GM18519 (cell line): ENCODE data around the gene STK16.
"Not testable (repeated sequence)": the region's sequence is repeated elsewhere in the genome, so short reads cannot be mapped to it uniquely, and the experiment has no call there.

Experiments
- ATAC-seq: cut with Tn5 transposase; IDR thresholded peaks from one replicate; pipeline ENCODE4 v1.9.1; 2021; ENCODE audit warnings: mild to moderate bottlenecking, moderate library complexity; ENCODE audit not compliant: unreplicated experiment, low FRiP score

STK16 gene

DNA sequence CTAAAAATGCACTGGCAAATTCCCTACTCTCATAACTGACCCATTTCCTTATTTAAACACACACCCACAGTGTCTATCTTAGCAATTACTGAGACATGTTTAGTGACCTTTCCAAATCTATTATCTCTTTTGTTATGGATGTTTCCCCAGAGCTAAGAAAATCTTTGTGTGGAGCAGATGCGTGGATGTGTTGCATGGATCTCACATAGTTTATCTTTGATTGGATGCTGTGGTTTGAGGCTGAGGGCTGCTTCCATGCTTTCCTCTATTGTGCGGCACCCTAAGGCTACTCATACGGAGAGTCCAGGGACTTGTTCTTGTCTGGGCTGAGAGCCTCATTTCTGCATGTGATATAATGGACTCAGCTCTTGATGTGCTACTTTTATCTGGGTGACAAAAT, 10.9 kb upstream of the STK16 start:
- ATAC-seq, result no peak

DNA sequence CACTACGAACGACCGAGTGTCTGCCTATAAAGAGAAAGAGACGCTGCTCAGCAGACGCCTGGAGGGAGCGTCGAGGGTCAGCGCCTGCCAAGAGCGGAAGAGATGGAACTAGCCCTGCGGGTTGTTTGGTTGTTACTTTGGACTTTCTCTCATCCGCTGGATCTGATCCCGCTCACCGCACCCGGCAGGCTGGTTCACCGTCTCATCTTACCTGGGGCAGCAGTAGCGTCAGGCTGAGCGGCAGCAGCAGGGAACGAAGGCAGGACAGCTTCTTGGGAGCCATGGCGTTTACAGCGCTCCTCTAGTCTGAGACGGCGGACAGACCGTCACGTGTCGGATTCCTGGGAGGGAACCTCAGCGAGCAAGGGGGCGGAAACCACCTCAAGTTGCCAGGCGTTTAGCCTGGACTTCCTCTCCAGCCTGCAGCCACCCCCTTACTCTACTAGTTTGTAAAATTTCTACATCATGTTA, 2.0 kb upstream of the STK16 start:
- ATAC-seq, result no peak

DNA sequence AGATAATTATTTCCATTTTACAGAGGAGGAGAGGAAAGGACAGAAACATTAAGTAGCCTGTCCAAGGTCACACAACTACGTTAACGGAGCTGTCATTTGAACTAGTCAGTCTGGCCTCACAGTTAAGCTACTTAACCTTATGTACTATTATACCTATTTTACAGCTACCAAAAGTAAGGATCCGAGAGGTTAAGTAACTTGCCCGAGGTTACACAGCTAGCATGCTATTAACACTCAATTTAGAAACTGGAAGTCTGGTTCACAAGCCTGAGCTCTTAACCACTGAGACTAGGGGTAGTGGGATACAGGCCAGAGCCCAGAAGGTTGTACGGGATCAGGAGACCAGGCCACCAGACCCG, 511 bp upstream of the STK16 start:
- no peak for ATAC-seq

DNA sequence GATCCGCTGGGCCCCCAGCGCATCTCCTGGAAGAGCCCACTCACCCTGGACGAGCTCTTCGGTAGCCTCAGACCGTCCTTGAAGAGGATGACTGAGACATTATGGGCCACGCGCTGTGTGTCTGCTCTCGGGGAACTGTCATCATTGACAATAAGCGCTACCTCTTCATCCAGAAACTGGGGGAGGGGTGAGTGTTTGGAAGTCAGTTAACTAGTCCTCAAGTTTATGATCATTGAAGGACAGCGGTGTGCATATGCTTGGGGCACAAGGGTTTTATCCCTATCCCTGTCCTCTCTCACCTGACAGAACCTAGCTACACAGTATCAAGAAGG, 586 bp downstream of the STK16 start:
- ATAC-seq, result no peak

DNA sequence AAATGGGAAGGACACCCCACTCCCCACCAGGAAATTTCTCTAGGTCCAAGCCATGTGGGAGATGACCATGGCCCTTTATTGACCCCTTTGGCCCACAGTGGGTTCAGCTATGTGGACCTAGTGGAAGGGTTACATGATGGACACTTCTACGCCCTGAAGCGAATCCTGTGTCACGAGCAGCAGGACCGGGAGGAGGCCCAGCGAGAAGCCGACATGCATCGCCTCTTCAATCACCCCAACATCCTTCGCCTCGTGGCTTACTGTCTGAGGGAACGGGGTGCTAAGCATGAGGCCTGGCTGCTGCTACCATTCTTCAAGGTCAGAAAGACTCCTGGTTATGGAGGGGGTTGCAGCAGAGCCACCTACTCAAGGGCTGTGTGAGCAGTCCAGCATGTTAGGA, 1.3 kb downstream of the STK16 start:
- ATAC-seq, result no peak

DNA sequence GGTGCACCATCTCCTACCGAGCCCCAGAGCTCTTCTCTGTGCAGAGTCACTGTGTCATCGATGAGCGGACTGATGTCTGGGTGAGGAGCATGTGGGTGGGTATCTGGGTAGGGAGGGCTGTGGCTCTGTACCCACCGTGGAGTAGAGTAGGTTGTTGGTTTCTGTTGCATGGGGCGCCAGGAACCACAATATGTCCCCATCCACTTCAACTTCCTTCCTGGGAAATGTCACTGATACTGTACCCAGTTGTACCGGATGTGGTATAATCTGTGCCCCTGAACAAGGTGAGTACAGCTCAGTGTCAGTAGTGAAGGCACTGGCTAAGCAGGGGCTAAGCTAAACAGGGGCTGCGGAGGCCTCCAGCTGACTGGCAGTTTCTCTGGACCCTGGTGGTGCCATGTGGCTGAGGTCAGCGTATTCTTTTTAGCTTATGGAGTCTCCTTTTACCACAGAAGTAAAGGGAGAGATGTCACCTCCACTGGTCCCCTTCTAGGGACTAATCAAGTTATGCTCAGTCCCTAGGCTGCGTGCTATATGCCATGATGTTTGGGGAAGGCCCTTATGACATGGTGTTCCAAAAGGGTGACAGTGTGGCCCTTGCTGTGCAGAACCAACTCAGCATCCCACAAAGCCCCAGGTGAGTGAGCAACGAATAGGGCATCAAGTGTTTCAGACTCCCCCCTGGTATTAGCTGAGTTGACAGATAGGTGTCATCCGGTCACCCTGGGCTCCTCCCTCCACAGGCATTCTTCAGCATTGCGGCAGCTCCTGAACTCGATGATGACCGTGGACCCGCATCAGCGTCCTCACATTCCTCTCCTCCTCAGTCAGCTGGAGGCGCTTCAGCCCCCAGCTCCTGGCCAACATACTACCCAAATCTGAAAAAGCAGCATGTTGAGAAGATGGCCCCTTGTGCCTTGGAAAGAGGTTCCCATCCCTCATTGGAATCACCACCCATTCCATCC, 2.7 kb downstream of the STK16 start:
- no peak for ATAC-seq

DNA sequence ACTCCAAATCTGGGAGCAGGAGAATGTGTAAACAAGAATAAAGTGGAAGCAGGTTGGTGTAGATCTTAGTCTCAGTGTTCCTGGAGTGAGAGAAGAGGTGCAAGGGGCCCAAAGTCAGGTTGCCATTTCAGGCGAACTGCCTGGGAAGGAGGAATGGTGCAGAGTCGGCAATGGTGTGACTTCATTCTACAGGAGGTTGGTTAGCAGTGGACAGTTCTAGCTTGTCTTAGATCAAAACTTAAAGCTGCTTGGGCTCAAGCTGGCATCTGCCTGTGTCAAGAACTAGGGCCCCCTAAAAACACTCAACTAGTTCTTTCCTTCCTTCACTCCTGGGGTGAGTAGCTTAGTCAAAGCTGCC, 3.5 kb downstream of the STK16 start:
- no peak for ATAC-seq

DNA sequence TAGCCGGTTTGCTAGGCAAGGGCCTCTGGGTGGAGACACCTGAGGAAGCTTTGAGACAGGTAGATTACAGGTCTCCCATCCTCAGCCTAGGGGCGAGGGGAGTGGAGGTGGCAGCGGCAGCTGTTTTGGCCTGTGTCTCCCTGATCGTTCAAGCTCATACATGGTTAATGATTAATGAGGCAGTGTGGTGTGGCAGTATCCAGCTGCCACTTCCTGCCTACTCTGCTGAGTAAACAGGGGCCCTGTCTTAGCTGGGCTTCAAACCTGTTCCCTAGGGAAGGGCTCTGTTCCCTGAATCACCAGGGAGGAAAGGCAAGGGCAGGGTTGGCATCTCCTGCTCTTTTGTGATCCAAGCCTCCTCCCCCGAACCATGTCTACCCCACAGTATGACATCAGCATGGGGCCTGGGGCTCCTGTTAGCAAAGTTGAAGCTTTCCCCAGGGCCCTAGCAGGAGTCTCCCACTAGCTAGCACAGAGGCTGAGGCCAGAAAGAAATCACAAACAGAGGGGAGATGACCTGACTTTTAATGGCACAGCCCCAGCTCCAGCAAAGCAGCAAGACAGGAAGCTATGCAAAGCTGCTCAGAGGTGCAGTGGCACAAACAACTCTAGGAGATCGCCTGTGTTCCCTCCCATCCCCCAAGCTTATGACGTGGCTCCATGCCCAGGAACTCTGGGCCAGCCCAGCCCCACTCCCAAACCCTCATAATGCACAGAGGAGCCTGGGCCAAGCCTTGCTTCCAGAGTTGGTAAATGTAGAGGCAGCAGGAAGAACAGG, 4.1 kb downstream of the STK16 start:
- no peak for ATAC-seq

DNA sequence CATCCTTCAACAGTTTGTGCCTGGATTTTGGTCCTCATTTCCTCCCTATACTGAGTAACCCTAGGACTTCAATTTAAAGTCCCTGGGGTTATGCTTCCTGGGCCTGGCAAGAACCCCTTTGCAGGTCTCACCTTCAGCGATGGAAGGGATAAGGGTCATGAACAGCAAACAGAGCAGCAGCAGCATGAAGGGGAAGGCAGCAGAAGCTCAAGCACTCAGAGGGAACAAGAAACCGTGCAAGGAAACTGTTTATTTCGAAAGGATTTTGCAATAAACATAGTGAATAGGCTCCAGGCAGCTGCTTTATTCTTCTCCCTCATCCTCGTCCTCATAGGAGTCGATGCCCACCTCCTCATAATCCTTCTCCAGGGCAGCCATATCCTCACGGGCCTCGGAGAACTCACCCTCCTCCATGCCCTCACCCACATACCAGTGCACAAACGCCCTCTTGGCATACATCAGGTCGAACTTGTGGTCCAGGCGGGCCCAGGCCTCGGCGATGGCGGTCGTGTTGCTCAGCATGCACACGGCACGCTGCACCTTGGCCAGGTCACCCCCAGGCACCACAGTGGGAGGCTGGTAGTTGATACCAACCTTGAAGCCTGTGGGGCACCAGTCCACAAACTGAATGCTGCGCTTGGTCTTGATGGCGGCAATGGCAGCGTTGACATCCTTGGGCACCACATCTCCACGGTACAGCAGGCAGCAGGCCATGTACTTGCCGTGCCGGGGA, 4.9 kb downstream of the STK16 start:
- no peak for ATAC-seq

DNA sequence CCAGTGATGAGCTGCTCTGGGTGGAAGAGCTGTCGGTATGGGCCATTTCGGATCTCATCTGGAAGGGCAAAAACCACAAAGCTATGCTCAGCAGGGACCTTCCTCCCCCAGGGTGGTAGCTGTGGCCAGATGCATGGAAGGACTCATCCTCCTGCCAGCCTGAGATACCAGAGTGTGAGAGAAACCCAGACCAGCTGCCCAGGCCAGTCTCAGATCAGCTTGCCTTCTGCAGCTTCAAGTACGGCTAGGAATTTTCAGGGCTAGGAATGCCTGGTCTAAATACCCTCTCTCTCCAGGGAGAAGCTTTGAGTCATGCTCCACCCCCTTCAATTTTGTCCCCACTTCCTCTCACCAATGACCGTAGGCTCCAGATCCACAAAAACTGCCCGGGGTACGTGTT, 6.4 kb downstream of the STK16 start:
- no peak for ATAC-seq

DNA sequence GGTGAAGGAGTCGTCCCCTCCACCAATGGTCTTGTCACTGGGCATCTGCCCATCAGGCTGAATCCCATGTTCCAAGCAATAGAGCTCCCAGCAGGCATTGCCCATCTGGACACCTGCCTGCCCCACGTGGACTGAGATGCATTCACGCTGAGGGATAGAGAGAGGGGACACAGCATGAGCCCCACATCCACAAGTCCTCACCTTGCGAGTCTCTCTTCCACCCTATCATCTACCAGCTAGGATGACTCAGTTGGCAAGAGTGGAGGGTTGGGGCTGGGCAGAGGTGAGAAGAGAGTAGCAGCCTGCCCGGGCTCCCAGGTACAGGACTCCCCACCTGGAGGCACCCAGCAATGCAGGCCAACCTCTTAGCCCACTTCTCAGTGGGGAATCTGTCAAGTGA, 6.8 kb downstream of the STK16 start:
- ATAC-seq, result no peak

DNA sequence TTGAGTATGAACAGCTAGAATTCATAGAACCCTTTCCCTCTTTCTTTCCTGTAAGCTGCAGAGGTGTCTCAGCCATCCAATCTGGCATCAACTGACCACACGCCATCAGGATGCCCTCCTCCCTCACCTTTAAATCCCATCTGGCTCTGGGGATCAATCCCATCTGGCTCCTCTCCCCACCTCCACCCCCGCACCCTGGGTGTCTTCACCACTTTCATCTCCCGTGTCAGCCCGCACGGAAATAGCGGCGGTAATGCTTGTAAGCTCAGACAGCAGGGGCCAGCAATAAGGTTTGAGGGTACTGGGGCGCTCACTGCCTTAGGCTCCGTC, 7.3 kb downstream of the STK16 start:
- ATAC-seq, result no peak

DNA sequence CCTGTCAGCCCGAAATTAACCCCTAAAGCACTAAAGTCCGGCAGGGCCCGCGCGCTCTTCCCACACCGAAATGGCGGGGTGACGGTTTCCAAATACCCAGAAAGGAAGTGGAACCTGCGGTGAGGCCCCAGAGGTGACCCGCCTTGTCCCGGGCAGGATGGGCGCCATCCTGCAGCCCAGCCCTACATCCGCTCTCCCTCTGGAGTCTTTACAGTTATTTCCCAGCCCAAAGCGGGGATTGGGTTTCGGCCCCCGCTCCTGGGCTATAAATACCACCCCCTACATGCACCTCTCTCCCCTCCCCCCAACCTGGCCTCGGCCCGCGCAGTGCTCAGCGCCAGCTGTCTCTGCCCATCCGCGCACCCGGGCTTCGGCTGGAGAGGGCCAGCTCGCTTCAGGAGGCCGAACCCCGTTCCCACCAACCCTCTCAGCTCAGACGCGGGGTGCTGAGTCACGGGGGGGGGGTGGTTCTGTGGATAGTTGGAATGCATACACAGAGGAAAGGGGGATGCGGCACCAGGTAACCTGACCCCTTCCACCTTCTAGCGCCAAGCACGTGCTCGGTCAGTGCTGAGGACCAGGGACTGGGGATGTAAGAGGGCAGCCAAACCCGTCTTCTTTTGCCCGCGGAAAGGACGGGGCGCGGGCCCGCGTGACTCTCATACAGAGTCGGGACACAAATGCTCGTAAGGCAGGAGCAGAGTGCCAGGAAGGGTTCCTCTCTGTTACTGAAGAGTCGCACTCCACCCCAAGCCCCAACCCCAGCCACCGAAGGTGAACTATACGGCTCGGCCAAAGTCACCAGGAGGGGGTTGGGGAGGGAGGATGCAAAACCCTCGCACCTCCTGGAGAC, 7.8 kb downstream of the STK16 start, which contains the start of gene TUBA4B:
TUBA4B (plus strand) TSS at position 344 of the 853 bp plus-strand sequence; CDS start at position 509, 165 bp downstream.
- peak; percentile 8 for ATAC-seq

DNA sequence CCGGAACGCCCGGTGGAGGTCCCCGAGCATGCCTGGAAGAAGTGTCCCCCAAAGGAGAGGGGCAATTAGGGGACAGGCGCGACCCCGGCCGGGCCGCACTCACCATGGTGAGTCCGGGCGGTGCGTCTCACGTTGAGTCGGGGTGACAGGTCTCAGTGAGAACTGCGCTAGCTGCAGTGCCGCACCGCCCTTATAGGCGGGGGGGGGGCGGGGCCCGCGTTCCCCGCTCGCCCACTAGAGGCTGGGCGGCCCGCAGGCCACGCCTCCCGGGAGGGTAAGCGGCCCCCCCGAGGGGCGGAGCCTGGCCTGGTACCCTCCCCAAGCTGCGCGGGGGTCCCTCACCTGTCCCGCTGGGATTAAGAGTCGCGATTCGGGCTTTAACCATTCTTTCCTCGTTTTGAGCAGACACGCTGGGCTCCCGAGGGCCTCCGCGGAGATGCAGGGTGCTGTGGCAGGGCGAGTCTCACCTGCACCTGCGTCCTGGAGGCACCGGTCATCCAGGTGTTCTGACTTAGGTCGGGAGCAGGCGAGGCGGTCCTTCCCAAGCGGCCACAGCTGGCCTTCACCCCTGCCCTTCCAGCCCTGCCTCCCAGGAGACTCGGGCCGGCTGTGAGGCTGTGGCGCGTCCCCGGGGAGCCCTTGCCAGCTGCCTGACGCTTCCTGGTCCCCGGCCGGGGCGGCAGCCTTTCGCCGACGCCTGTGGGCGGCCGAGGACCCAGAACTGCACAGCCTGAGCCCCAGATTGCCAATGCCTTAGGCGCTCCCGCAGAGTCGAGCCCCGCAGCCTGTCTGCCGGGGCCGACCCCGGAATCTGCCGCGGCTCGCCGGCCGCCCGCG, 8.7 kb downstream of the STK16 start, which contains the start of gene TUBA4A:
TUBA4A (minus strand) TSS at position 166 of the 837 bp plus-strand sequence; CDS start at position 106, 60 bp downstream.
- peak; percentile 50 for ATAC-seq

DNA sequence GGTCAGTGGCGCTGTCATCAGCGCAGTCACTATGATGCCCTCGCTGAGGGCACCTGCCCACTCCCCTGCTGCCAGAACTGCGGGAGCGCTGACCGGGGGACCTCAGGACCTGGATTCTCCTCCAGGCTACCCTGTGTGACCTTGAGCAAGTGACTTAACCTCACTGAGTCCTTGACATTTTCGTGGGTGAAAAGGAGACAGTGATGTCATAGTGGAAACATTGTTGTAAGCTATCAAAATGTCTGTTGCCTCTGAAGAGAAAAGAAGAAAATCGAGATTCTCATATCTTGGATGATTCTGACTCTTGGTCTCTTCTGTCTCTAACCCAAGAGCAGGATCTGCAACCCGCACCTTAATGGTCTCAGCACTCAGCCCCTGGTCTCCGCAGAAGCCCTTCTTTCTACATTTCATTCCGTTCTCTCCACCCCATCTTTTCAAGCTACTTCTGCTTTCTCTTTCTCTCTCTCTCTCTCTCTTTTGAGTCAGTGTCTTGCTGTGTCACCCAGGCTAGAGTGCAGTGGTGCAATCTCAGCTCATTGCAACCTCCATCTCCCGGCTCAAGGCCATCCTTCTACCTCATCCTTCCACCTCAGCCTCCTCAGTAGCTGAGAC, 9.4 kb downstream of the STK16 start:
- ATAC-seq, result peak; percentile 25

DNA sequence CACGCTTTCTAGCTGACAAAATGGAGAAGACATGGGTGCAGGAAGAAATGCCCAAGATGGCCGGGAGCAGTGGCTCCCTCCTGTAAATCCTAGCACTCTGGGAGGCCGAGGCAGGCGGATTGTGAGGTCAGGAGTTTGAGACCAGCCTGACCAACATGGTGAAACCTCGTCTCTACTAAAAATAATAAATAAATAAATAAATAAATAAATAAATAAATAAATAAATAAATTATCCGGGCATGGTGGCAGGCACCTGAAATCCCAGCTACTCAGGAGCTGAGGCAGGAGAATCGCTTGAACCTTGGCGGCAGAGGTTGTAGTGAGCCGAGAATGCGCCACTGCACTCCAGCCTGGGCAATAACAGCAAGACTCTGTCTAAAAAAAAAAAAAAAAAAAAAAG, 13.7 kb downstream of the STK16 start:
- not testable (repeated sequence) for ATAC-seq

DNA sequence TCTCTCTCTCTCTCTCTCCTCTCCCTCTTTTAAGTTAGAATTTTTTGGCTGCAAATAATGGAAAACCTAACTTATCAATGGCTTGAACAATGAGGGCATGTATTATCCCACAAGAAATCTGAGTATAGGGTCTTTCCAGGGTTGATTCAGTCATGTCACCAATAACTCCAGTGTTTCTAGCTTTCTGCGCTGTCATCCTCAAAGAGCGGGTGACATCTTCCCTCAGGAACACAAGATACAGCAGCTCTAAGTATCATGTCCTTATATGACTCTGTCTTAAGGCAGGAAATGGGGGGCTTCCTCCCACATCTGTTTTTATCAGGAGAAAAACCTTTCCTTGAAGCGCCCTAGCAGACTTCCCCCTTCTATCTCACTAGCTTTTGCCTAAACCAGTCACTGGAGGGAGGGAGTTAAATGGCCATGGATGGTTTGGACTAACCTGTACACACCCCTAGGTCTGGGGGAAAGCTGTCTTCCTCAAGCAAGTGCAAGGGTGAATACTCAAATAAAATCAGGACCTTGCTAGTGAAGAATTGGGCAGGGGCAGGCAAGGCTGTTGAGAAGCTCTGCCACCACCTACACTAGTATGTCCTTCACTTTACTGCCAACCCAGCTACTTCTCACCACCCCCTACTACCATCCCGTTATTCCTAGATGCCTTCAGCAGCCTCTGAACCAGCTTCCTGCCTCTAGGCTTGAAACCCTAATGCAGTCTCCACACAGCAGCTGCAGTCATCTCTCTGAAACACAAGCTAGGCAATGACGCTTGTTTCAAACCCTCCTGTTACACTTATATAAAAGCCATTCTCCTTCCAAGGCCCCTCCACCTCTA, 16.0 kb downstream of the STK16 start:
- ATAC-seq, result no peak

DNA sequence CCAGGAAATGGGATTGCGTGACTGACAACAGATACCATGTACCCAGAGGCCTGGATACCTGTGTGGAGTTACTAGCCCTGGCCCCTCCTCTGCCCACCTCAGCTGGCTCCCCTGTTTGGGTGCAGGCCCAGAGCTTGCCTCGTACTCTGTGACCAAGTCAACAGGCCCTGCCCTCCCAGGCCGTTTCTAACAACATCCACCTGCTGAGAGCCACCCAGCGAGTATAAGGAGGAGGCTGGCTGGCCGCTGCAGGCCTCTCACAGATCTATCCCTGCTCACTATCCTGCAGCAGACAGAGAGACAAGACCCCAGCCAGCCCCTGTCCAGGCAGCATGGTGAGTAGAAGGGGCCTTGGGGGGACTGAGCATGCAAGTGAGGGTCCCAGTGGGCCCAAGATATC, 21.0 kb downstream of the STK16 start:
- no peak for ATAC-seq
